Activated effector memory CD4-positive, alpha-beta T cell treated with anti-CD3 and anti-CD28 coated beads, Interleukin-2, amount 50 U/mL, for 16 hours (primary cell): ENCODE results near the gene HSPB1.
"Not testable (repeated sequence)": the region's sequence is repeated elsewhere in the genome, so short reads cannot be mapped to it uniquely, and the experiment has no call there.

Experiments
- DNase-seq: peaks from one replicate; pipeline ENCODE4 v3.0.0-alpha.2; 2020

HSPB1 gene

GRCh38 chr7:76302347-76303201, at the start of gene HSPB1:
Gene HSPB1 (plus strand): TSS chr7:76302673. CDS start chr7:76302713, 40 bp downstream.
- peak; percentile 91 for DNase-seq

- no peak for DNase-seq
These were observed 47.7 kb upstream of the HSPB1 start for GRCh38 chr7:76254781-76255180.

DNA sequence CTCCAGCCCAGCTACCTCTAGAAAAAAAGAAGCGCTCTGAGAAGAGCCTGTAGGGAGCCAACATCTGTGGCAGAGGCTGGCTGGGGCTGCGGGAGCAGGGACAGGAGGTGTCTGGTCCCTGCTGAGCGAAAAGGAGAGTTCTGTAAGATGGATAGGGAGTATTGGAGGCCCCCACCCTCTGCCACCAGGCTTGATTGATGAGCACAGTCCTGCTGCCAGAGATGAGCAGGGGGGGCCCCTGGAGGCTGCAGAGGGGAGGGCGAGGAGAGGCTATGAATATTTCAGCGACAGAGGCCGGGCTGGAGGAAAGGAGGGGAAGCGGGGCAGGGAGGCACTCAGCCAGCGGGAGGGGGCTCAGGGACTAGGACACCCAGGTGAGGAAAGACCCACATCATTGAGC, 44.5 kb upstream of the HSPB1 start:
- DNase-seq, result no peak

GRCh38 chr7:76259124-76260093, 43.1 kb upstream of the HSPB1 start:
- DNase-seq, result no peak

GRCh38 chr7:76260171-76260703, 42.2 kb upstream of the HSPB1 start:
- peak; percentile 78 for DNase-seq

GRCh38 chr7:76261329-76261728, 41.1 kb upstream of the HSPB1 start:
- no peak for DNase-seq

DNA sequence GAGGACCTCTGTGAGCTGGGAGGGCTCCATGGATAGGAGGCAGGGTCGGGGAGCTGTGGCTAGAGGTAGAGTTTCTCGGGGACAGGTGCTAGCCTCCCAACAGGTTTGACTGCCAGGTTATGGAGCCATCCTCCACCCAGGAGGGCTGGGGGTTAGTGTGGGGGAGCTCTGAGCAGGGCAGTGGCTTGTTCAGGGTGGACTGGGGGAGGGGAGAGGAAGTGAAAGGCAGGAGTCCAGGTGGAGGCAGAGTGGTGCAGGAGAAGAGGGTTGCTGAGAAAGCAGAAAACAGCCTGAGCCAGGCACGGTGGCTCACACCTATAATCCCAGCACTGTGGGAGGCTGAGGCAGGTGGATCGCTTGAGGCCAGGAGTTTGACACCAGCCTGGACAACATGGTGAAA, 40.5 kb upstream of the HSPB1 start:
- DNase-seq, result no peak

- no peak for DNase-seq
These were observed 39.6 kb upstream of the HSPB1 start for GRCh38 chr7:76262683-76263402.

DNA sequence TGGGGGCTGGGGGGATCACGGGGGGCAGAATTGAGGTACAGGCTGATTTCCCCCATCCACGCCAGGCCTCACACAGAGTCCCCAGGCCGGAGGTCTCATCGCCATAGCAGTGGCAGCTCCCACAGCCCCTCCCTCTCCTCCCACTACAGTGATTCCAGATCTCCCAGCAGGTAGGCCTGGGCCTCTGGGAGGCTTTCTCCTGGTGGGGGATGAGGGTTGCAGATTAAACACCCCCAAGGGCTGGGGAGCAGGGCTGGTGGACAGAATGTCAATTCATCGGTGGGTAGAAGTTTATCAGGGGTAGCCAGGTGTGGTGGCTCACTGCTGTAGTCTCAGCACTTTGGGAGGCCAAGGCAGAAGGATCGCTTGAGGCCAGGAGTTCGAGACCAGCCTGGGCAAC, 37.2 kb upstream of the HSPB1 start:
- no peak for DNase-seq

DNA sequence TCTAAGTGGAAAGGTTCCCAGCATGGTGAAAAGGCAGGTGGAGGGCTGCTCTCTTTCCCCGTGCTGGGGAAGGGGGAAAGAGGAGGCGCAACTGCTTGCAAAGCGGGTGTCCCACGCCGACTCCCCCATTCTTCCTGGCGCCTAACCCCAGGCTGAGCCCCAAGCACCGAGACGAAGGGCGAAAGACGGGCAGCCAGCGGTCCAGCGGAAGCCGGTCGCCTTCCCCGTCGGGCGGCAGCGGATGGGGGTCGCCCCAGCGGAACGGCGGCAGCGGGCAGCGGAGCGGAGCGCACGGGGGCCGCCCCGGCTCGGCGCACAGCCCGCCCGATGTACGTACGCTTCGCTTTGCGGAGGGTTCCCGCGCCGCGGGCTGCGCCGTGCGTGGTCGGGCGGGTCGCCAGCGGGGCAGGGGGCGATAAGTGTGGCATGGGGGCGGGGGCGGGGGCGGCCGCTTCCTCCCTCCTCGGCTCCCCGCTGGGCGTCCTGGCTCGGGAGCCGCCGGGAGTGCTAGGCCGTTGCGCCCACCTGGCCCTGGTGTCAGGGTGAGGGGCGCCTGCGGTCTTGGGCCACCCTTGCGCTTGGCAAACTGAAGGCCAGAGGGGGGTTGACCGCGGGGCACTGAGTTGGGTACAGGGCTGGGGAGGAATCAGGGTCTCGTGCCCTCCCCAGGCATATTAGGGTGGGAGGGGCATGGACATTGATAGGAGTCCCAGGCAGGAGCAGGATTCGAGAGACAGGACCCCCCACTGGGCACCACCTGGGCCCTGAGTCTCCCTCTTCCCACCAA, 35.2 kb upstream of the HSPB1 start:
- no peak for DNase-seq

- DNase-seq, result no peak
These were observed 34.6 kb upstream of the HSPB1 start for GRCh38 chr7:76267894-76268183.

- DNase-seq, result no peak
These were observed 34.1 kb upstream of the HSPB1 start for GRCh38 chr7:76268376-76268775.

GRCh38 chr7:76269895-76270294, 32.6 kb upstream of the HSPB1 start:
- no peak for DNase-seq

- DNase-seq, result not testable (repeated sequence)
These were observed 31.1 kb upstream of the HSPB1 start for GRCh38 chr7:76271384-76271783.

- no peak for DNase-seq
These were observed 30.3 kb upstream of the HSPB1 start for GRCh38 chr7:76272142-76272541.

DNA sequence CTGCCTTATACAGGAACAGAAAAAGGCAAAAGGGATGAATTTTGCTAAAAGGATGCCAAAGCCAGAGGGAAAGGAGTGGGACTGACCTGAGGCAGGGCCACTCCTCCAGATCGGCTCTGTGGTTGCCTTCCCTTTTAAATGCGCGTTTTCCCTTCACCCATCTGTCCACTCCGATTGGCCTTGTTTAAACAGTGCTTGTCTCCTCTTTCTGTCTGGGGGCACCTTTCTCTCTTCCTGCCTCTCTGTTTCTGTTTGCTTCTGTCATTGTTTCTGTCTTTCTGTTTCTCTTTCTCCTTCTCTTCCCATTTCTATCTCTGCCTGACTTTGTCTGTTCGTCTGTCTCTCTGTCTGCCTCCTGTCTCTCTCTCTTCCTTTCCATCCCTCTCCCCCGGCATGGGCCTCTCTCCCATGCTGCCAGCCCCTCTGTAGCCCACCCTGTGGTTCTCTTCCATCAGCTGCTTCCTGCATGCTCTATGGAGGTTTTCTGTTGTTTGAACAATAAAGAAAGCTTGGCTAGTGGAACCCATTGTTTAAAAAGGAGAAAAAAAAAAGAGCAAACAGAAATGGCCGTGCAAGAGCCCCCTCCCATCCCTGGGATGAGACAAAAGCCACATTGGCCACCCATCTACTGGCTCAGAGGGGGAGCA, 29.5 kb upstream of the HSPB1 start:
- no peak for DNase-seq

DNA sequence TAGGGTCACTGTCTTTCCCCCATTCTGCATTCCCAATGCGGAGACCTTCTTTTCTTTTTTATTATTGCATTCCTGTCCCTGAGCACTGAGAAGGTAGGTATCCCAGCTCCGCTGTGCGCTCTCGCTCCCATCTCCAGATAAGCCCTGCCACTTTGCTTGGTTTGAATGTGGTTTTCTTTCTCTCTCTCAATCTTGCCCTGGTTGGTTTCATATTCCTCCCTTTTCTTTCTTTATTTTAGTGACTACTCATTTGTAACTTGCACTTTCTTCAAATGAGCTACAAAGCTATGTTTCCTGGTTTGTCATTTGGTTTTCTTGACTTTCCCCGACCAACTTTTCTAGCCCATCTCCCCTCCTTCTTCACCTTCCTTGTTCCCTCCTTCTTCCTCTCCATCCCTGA, 29.0 kb upstream of the HSPB1 start:
- no peak for DNase-seq

DNA sequence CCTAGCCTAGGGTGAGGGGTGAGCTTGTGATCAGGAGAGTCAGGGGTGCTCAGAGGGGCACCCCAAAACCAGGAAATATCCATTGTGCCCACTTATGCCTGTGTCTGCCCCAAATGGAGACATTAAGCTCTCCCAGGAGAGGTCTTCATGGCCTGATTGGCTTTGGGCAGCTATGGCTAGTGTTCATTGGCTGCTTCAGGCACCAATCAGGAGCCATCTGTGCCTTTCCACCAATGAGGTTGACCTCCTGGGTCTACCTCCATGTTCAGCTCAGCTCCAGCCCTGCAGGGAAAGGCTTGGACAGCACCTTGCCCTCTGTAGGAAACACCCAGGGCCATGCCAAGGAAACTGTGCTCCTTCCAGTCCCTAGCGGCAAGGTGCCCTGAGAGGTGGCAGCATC, 23.9 kb upstream of the HSPB1 start:
- DNase-seq, result no peak

DNA sequence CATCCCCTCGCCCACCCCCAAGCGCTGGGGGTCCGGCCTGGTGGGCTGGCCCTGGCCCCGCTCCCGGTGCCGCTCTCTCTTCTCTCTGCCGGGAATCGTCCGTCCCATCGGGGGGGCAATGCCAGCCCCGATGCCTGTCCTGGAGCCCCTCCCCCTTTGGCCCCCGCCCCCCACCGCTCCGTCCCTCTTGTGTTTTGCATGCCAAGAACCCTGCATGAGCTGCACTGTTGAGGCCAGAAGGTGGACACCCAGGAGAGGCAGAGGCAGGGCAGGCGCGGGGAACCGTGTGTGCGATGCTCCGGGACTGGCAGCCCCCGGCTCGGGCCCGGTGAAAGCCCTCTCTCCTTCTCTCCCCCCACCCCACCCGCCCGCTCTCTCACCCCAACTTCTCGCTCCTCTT, 22.1 kb upstream of the HSPB1 start:
- no peak for DNase-seq

GRCh38 chr7:76281006-76281705, 21.3 kb upstream of the HSPB1 start:
- no peak for DNase-seq
